Neural progenitor cell (in vitro differentiated cells): ENCODE measurements around the gene TBCD. TPM values are rescaled to one million over a fixed set of nuclear protein-coding genes. Genes with fewer than 3 reads are reported as not detected.

Experiments used
- DNase-seq: peaks from one replicate; pipeline ENCODE4 v3.0.0-alpha.2; 2016; ENCODE audit warnings: low spot score
- H2AFZ ChIP-seq: fragments of 200-600 bp; sonication (generic); replicated peaks from 2 replicates; pipeline ENCODE4 v1.6.1; 2016; ENCODE audit warnings: antibody characterized with exemption
- H3F3A ChIP-seq: fragments of 200-600 bp; sonication (generic); 2 replicates; pipeline ENCODE4 v1.6.1; 2016; ENCODE audit warnings: antibody characterized with exemption, low read depth
- H3K27ac ChIP-seq: fragments of 200-600 bp; sonication (generic); 2 replicates; pipeline ENCODE4 v1.5.1; 2016; ENCODE audit warnings: mild to moderate bottlenecking
- H3K27me3 ChIP-seq: fragments of 200-600 bp; sonication (generic); 2 replicates; pipeline ENCODE4 v1.6.1; 2016; ENCODE audit warnings: mild to moderate bottlenecking, moderate library complexity
- H3K36me3 ChIP-seq: fragments of 200-600 bp; sonication (generic); 2 replicates; pipeline ENCODE4 v1.5.1; 2016
- H3K4me1 ChIP-seq: fragments of 200-600 bp; sonication (generic); 2 replicates; pipeline ENCODE4 v1.6.1; 2016; ENCODE audit warnings: mixed run types
- H3K4me2 ChIP-seq: fragments of 200-600 bp; sonication (generic); 2 replicates; pipeline ENCODE4 v1.6.1; 2016
- H3K4me3 ChIP-seq: fragments of 200-600 bp; sonication (generic); 2 replicates; pipeline ENCODE4 v1.5.1; 2016
- H3K79me2 ChIP-seq: fragments of 200-600 bp; sonication (generic); 2 replicates; pipeline ENCODE4 v1.6.1; 2016; ENCODE audit warnings: low read depth
- H3K9ac ChIP-seq: fragments of 200-600 bp; sonication (generic); 2 replicates; pipeline ENCODE4 v1.6.1; 2016
- H3K9me3 ChIP-seq: fragments of 200-600 bp; sonication (generic); 2 replicates; pipeline ENCODE4 v1.5.1; 2016; ENCODE audit warnings: low read depth
- H4K20me1 ChIP-seq: fragments of 200-600 bp; sonication (generic); 2 replicates; pipeline ENCODE4 v1.6.1; 2016; ENCODE audit warnings: low read depth
- H3K27ac Mint-ChIP-seq: 3 replicates; pipeline ENCODE4 v1.8.0; 2021; ENCODE audit warnings: mixed read lengths
- H3K27me3 Mint-ChIP-seq: 2 replicates; pipeline ENCODE4 v1.8.0; 2022; ENCODE audit warnings: low read depth, mild to moderate bottlenecking, inconsistent platforms, moderate library complexity, mixed read lengths; ENCODE audit not compliant: insufficient read depth
- H3K36me3 Mint-ChIP-seq: 3 replicates; pipeline ENCODE4 v1.8.0; 2021; ENCODE audit warnings: mixed read lengths
- H3K4me1 Mint-ChIP-seq: 3 replicates; pipeline ENCODE4 v1.8.0; 2021; ENCODE audit warnings: mixed read lengths
- H3K4me3 Mint-ChIP-seq: 3 replicates; pipeline ENCODE4 v1.8.0; 2021; ENCODE audit warnings: mild to moderate bottlenecking, moderate library complexity, mixed read lengths
- H3K9me3 Mint-ChIP-seq: 3 replicates; pipeline ENCODE4 v1.8.0; 2020; ENCODE audit warnings: mixed read lengths
- CTCF ChIP-seq: fragments of 200-600 bp; sonication (generic); IDR thresholded peaks from 2 replicates; pipeline ENCODE4 v1.5.1; 2017; ENCODE audit warnings: antibody characterized with exemption, mild to moderate bottlenecking
- EZH2 ChIP-seq: fragments of 200-600 bp; sonication (generic); IDR thresholded peaks from 2 replicates; pipeline ENCODE4 v1.6.1; 2017; ENCODE audit warnings: antibody characterized with exemption, mild to moderate bottlenecking, moderate library complexity
- EZH2phosphoT487 ChIP-seq: fragments of 200-600 bp; sonication (generic); IDR thresholded peaks from 2 replicates; pipeline ENCODE4 v1.6.1; 2017; ENCODE audit warnings: antibody characterized with exemption
- total RNA-seq: library from RNA; depleted of rRNA; stranded (reverse); fragments of >200 nt; gene quantifications from 2 replicates; pipeline ENCODE4 v1.2.3, GENCODE V29; 2015; ENCODE audit warnings: low replicate concordance

Gene TBCD
- total RNA-seq, 1 donor from 2014 or later = 76.4 TPM

DNA sequence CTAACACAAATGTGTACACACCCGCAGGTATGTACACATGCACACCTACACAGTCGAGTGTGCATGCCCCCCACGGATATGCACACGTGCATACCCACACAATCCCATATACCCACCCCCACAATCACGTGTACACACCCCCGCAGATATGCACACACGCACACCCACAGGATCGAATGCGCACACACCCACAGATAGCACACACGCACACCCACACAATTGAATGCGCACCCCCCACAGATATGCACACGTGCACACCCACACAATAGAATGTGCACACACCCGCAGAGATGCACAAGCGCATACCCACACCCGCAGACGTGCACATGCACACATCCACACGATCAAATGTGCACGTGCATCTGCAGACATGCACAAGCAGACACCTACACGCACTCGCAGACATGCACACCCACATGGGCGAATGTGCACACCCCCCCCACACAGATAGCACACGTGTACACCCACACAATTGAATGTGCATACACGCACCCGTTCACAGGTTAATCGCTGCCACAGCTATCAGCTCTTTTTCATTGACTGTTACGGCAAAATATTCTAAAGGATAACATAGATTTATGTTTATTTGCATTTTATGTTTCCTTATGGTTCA is 77.1 kb downstream of the TBCD start:
- Histone ChIP-seq H4K20me1 (peaks cover 6% of the 10 kb centered on the region), H3K36me3 (no peaks in the 10 kb centered on the region), H3K4me3 (no peak overlapping the region), H3K9me3 (no peaks in the 10 kb centered on the region), H3F3A (peaks cover 4% of the 10 kb centered on the region), H3K4me1 (no peaks in the 10 kb centered on the region), H2AFZ (no peak overlapping the region), H3K27ac (no peak overlapping the region), H3K4me2 (no peak overlapping the region), H3K27me3 (no peaks in the 10 kb centered on the region), H3K9ac (no peak overlapping the region), H3K79me2 (peaks cover under 1% of the 10 kb centered on the region)
- Mint-ChIP-seq H3K36me3 (peaks cover 40% of the 10 kb centered on the region), H3K27ac (no peak overlapping the region), H3K4me1 (peaks cover 15% of the 10 kb centered on the region), H3K27me3 (peaks cover 8% of the 10 kb centered on the region), H3K9me3 (peaks cover 6% of the 10 kb centered on the region), H3K4me3 (peak overlapping the region; percentile 9)
- TF ChIP-seq EZH2phosphoT487 (no peak), EZH2 (no peak), CTCF (no peak)
- DNase-seq = no peak

GRCh38 chr17:82830249-82830661 is 78.4 kb downstream of the TBCD start:
- no peak for TF ChIP-seq EZH2phosphoT487
- no peak for TF ChIP-seq EZH2
- no peak for TF ChIP-seq CTCF
- no peak overlapping the region for H3K4me3 Mint-ChIP-seq

DNA sequence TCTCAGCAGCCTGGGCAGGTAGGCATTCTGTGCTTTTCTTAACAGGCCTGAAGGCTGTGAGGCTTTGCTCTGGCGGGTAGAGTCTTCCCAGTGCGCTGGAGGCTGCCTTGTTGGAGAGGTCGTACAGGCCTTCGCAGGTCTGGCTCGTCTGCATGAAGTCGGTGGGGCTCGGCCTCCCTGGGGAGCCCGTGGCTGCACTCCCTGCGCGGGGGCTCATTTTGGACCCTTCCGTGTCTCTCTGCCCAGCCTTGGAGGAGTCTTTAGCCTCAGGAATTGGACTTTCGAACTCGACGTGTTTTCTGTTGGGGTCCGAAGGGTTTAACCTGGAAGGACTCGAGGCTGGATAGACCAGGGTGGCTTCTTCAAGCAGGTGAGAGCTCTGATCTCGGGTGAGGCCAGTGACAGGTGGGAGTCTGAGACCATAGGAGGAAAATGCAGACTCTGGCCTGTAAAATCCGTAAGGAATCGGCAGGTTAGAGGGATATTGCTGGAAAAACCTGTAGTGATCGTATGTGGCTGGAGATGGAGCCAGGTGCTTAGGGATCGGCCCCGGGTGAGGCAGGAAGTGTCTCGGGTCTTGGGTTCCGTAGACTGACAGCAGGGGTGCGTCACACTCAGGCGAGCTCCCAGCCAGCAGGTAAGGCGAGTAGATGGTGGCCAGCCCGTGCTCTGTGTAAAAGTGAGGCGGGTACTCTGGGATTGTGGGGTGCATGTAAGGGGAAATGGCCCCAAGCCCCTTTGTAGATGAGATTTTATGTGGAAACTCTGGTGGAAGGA is 79.4 kb downstream of the TBCD start:
- Mint-ChIP-seq H3K36me3 (peaks cover 36% of the 10 kb centered on the region), H3K27ac (no peak overlapping the region), H3K27me3 (peaks cover 6% of the 10 kb centered on the region), H3K4me1 (peaks cover 18% of the 10 kb centered on the region), H3K9me3 (peaks cover 6% of the 10 kb centered on the region), H3K4me3 (no peak overlapping the region)
- TF ChIP-seq CTCF = no peak
- TF ChIP-seq EZH2phosphoT487 = no peak
- TF ChIP-seq EZH2 = no peak
- Histone ChIP-seq H3K79me2 (no peaks in the 10 kb centered on the region), H3K27me3 (no peaks in the 10 kb centered on the region), H3K4me3 (no peak overlapping the region), H3K4me1 (peaks cover 4% of the 10 kb centered on the region), H4K20me1 (peaks cover 6% of the 10 kb centered on the region), H3K36me3 (no peaks in the 10 kb centered on the region), H3K9ac (no peak overlapping the region), H3F3A (peaks cover 4% of the 10 kb centered on the region), H3K9me3 (no peaks in the 10 kb centered on the region), H2AFZ (no peak overlapping the region), H3K4me2 (no peak overlapping the region), H3K27ac (no peak overlapping the region)
- DNase-seq = no peak

More at GRCh38 chr17:82830249-82830661, 78.4 kb downstream of the TBCD start:
- Histone ChIP-seq H3K4me2 (no peak overlapping the region), H2AFZ (no peak overlapping the region), H3K9me3 (no peaks in the 10 kb centered on the region), H3K4me3 (no peak overlapping the region), H3F3A (peaks cover 4% of the 10 kb centered on the region), H3K9ac (no peak overlapping the region), H3K27ac (no peak overlapping the region), H3K79me2 (no peaks in the 10 kb centered on the region), H4K20me1 (peaks cover 6% of the 10 kb centered on the region), H3K4me1 (no peaks in the 10 kb centered on the region), H3K36me3 (no peaks in the 10 kb centered on the region), H3K27me3 (no peaks in the 10 kb centered on the region)
- H3K4me1 Mint-ChIP-seq = peaks cover 15% of the 10 kb centered on the region
- H3K27ac Mint-ChIP-seq = no peak overlapping the region
- H3K36me3 Mint-ChIP-seq = peaks cover 36% of the 10 kb centered on the region
- no peak for DNase-seq
- peaks cover 6% of the 10 kb centered on the region for H3K27me3 Mint-ChIP-seq
- peaks cover 6% of the 10 kb centered on the region for H3K9me3 Mint-ChIP-seq
